BLaER1 (cell line): ENCODE measurements around the gene TRAPPC6A.
A peak's percentile ranks its signal among the peaks of the same experiment; 100 is the strongest.

Experiments used
- H3K27ac ChIP-seq: shearing (Covaris generic); formaldehyde crosslinking; 2 replicates; pipeline ENCODE4 v1.8.1; 2022
- H3K27me3 ChIP-seq: shearing (Covaris generic); formaldehyde crosslinking; 2 replicates; pipeline ENCODE4 v1.8.1; 2022
- H3K36me3 ChIP-seq: shearing (Covaris generic); formaldehyde crosslinking; 2 replicates; pipeline ENCODE4 v1.8.1; 2022
- H3K4me1 ChIP-seq: shearing (Covaris generic); formaldehyde crosslinking; 2 replicates; pipeline ENCODE4 v1.8.1; 2022
- H3K4me2 ChIP-seq: shearing (Covaris generic); formaldehyde crosslinking; 2 replicates; pipeline ENCODE4 v1.8.1; 2022
- H3K4me3 ChIP-seq: shearing (Covaris generic); formaldehyde crosslinking; 2 replicates; pipeline ENCODE4 v1.8.1; 2022
- H3K9ac ChIP-seq: shearing (Covaris generic); formaldehyde crosslinking; 2 replicates; pipeline ENCODE4 v1.8.1; 2022
- H3K9me3 ChIP-seq: shearing (Covaris generic); formaldehyde crosslinking; 2 replicates; pipeline ENCODE4 v1.8.1; 2022
- H4K20me1 ChIP-seq: shearing (Covaris generic); formaldehyde crosslinking; 2 replicates; pipeline ENCODE4 v1.8.1; 2022
- Cebpa-rat ChIP-seq: shearing (Covaris generic); IDR thresholded peaks from 2 replicates; pipeline ENCODE4 v1.8.1; 2022

The TRAPPC6A gene

DNA sequence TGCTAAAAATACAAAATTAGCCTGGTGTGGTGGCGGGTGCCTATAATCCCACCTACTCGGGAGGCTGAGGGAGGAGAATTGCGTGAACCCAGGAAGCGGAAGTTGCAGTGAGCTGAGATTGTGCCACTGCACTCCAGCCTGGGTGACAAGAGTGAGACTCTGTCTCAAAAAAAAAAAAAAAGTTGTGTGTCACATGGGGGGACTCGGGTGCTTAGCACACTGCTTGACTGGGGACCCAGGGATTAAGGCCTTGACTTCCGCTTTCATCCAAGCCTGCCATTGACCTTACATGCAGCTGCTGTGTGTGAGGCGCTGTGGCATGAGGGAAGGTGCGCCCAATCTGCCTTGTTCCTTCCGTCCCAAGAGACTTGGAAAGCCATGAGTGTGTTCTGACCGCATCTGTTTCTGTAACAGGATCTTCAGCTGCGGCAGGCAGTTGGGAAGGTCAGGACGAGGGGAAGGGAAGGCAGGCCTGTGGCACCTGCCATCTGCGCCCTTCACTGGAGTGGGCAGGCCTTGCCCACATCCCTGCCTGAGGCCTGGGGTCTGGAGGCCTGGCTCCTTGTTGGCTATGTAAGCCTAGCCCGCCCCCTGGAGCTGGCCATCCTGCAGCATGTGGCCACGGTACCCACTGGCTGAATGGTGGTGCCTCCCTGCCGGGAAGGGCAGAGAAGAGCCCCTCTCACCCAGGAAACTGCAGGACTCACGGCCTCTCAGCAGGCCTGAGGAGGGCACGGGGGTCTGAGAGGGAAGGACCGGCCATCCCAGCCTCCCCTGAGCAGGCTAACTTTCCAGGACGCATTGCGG, 62.0 kb downstream of the TRAPPC6A start:
- Histone ChIP-seq H3K36me3 (peaks cover 7% of the 10 kb centered on the region), H3K4me3 (0 out of 2 replicates have a peak overlapping the region, but pooled peaks have one; percentile 25), H3K4me1 (peaks cover 100% of the 10 kb centered on the region), H3K4me2 (peak overlapping the region; percentile 93), H3K9ac (peak overlapping the region; percentile 74), H3K27ac (peak overlapping the region; percentile 95), H4K20me1 (peaks cover 35% of the 10 kb centered on the region; the same call in 1 of the 2 replicates), H3K9me3 (no peaks in the 10 kb centered on the region), H3K27me3 (no peaks in the 10 kb centered on the region)
- TF ChIP-seq Cebpa-rat = no peak

DNA sequence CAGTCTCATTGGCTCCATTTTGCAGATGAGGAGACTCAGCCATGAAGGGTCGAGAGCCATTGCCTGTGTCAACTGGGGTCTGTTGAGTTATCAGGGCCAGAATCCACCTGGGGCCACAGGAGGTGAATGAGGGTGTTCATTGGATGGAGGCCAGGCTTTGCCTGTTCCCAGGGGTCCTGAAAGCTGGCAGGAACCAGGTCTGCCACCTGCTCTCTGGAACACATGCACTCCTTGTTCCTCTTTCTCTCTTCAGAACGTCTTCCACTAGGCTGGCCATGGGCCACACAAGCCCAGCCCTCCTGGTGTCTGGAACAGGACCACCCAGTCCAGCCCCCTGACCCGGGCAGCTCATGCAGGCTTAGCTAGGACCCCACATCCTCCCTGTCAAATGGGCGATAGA, 63.9 kb downstream of the TRAPPC6A start:
- H3K27ac ChIP-seq = peak overlapping the region; percentile 95
- H3K4me2 ChIP-seq = peak overlapping the region; percentile 93
- TF ChIP-seq Cebpa-rat = no peak
- H3K36me3 ChIP-seq = peaks cover 7% of the 10 kb centered on the region
- peak overlapping the region; percentile 75 for H3K9ac ChIP-seq
- no peaks in the 10 kb centered on the region for H3K9me3 ChIP-seq
- H3K4me3 ChIP-seq = peak overlapping the region; percentile 29; the same call in 1 of the 2 replicates
- H3K27me3 ChIP-seq = no peaks in the 10 kb centered on the region
- peaks cover 100% of the 10 kb centered on the region for H3K4me1 ChIP-seq
- H4K20me1 ChIP-seq = peaks cover 23% of the 10 kb centered on the region; the same call in 1 of the 2 replicates

DNA sequence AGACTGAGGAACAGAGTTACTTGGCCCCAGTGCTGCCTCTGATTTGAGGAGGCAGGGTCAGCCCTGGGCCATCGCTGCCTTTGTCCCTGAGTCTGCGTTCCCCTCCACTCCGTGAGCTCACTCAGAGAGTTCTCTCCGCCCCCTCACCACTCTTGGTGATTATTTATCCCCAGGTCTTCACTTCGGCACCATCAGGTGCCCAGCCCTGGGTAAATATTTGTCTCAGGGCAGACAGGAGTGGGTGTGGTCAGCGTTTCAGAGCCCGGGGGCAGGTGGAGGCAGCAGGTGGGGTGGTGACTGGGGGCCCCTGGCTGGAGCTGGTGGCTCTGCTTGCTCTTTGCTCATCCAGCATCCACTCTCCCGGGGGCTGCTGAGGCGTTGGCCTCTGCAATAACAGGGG, 64.4 kb downstream of the TRAPPC6A start:
- no peak for TF ChIP-seq Cebpa-rat
- Histone ChIP-seq H3K27me3 (no peaks in the 10 kb centered on the region), H3K9ac (peak overlapping the region; percentile 75), H3K4me2 (peak overlapping the region; percentile 93), H4K20me1 (peaks cover 18% of the 10 kb centered on the region; the same call in 1 of the 2 replicates), H3K27ac (peak overlapping the region; percentile 95), H3K36me3 (peaks cover 7% of the 10 kb centered on the region), H3K9me3 (no peaks in the 10 kb centered on the region), H3K4me1 (peaks cover 100% of the 10 kb centered on the region), H3K4me3 (peak overlapping the region; percentile 29; the same call in 1 of the 2 replicates)
